HG03159 (cell line): ENCODE data around the gene DAPK2.
"Not testable (repeated sequence)": the region's sequence is repeated elsewhere in the genome, so short reads cannot be mapped to it uniquely, and the experiment has no call there.

ENCODE experiments used
- ATAC-seq: cut with Tn5 transposase; IDR thresholded peaks from one replicate; pipeline ENCODE4 v1.9.1; 2021; ENCODE audit warnings: mild to moderate bottlenecking, moderate library complexity; ENCODE audit not compliant: unreplicated experiment

Gene DAPK2

DNA sequence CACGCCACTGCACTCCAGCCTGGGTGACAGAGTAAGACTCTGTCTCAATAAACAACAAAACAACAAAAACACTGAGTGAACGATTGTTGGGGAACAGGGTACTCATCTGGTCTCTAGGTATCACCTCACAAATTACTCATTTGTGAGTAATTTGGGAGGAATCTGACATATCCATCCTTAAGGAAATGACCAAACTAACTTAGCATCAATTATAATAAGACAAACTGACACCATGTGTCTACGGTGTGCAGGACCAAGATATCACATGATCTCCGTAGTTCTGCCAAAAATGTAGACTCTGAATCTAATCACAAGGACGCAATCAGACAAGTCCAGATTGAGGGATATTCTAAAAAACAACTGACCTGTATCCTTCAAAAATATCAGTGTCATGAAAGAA lies 12.0 kb upstream of the DAPK2 start:
- ATAC-seq = no peak

DNA sequence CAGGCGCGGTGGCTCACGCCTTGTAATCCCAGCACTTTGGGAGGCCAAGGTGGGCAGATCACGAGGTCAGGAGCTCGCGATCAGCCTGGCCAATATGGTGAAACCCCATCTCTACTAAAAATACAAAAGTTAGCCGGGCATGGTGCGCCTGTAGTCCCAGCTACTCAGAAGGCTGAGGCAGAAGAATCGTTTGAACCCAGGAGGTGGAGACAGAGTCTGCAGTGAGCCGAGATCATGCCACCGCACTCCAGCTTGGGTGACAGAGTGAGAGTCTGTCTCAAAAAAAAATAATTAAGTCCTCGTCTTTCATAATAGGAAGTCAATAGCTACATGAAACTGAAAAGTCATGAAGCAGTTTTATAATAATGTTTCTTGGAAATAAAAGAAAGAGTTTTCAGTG lies 7.4 kb upstream of the DAPK2 start:
- not testable (repeated sequence) for ATAC-seq

DNA sequence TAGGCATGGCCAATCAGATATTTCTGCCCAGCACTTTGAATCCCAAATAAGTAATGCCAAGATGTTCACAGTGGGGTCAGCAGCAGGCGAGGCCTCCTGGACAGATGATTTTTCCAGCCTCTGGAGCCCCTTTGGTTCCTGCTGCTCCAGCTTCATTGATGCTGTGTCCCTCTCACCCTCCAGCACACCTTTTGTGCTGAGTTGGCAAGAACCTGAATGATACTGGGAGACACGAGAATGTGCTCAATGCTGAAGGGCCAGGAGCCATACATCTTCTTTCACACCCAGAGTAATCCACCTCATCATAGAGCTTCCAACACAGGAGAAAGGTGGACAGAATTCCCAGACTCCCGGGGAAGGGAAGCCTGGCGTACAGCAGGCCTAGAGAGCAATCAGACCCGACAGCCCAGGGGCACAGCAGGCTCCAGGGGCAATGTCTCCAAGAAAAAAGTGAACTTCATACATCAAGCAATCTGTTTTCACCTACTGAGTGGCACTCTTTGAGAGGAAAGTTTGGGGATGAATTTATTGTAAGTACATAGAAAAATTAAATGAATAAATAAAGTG lies 6.7 kb upstream of the DAPK2 start:
- ATAC-seq = no peak

DNA sequence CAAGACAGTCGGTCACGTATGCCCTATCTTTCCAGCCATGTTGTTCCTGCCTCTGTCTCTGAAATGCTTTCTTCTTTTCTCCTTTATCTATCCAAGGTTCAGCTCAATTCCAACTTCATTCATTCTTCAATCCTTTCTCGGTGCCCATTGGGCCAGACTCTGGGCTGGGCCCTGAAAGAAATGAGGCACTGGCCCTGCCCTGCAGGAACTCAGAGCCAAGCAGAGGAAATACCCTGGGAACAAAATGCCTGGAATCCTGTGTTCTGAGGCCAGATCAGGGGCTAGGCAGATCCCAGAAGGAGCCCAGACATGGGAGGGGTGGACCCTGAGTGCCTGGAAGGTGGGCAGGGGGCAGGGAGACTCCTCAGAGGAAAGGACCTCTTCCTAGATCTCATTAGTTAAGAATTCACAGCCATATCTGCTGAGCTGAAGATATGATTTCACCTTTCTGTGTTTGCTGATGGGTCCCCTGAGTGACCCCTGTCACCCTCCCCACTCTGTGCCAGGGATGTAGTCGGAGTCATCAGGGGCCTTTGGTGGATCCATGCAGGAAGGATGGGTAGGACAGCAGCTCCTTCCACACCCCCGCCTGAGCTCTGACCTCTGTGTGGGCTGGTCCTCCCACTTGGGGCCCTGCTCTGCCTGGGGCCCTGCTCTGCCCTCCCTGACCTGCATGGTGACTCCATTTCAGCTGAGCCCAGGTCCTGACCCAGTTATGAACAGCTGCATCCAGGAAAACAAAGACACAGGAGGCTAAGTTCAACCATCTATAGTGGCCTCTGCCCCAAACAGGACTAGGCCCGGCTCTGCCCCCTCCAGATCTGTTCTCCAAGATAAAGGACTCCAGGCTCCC lies 5.3 kb upstream of the DAPK2 start:
- ATAC-seq = no peak

DNA sequence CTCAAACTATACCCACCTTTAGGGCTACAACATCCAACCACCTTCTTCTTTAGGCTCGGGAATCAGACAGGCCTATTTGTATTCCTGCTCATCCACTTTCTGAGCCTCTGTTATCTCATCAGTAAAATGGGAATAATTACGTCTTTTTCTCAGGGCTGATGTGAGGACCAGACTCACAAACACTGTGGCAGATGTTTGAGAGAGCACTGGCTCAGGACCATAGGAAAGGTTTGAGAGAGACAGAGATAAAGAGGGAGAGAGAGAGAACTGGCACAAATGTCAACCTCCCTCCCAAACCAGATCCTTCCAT lies 4.8 kb upstream of the DAPK2 start:
- no peak for ATAC-seq

DNA sequence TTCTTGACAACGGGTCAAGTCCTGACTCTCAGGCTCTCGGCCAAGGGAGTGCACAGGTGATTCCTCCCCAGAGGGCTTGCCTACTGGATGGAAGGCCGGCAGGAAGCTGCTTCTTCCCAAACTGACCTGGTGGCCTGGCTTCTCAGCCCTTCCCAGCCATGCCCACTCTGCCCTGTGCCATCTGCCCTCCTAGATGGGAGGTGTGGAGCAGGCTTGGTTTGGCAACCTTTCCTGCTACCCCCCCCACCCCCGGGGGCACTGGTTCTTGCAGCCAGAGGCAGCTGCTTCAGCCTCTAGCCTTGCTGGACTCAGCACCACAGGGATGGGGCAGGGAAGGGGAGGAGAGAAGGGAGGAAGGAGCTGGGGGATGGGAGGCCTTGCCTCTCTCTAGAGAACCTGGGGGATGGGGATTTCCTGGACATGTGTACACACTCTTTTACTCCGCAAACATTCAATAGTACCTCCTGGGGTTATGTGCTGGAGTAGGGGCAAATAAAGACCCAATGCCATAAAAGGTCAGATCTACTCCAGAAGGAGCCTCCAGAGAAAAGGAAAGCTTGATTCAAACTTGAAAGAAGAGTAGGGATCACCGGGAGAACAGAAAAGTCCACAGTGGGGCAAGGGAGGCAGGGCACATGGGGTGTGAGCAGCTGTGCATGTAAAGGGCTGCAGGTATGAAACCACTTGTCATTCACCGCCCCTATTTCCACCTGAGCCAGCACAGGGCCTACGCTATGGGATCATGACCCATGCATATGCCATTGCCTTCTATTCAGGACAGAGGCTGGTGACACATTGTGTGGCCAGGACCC lies 4.2 kb upstream of the DAPK2 start:
- ATAC-seq = no peak

DNA sequence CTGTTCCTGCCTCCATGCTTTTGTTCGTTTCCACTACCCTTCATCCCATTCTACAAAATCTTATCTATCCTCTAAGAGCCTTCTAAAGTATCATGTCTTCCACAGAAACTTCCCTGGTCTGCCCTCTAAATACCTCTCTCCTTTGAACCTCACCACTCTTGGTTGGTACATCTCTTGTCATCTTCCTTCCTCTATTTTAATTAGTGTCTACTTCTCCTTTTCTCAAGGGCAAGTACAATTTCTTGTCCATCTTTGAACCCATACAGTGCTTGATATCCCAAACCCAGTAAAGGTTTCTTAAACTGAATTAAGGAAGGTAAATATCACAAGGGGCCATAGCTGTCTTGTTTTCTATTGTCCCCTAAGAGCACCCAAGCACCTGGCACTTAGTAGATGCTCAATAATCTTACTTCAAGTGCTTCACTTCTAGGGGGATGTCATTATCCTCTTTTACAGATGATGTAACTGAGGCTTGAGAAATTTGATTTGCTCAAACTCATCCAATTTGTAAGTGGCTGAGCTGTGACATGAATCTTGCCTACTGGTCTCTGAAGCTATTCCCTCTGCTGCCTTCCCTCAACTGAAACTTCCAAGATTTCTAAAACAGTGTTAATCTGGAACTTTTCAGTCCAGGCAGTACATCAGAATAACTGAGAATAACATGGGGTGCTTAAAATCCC lies 2.6 kb upstream of the DAPK2 start:
- no peak for ATAC-seq

DNA sequence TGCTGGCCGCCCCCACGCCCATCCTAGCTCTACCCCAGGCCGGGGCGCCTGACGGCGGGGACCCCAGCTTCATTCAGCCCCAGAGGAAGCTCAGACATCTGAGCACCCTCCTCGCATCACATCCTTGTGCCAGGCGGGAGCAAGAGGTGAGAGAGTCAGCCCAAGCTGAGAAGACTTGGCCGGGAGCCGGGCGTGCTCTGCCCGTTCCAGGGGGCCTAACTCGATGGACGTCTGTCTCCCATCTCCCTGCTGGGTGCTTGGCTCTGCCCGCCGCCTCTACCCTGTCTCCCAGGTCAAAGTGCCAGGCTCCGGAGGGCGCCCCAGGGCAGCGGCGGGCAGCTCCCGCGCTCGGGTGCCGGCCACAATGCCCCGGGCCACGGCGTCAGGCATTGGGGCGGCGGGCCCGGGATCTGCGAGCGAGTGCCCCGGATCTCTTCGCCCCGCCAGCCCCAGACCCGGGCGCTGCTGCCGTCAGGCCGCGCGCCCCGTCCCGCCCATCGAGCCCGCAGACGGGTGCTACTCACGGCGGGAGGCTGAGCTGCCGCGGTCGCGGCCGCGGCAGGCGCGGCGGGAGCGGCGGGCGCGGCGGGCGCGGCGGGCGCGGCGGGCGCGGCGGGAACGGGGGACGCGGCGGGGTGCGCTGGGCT lies 388 bp downstream of the DAPK2 start:
- no peak for ATAC-seq

DNA sequence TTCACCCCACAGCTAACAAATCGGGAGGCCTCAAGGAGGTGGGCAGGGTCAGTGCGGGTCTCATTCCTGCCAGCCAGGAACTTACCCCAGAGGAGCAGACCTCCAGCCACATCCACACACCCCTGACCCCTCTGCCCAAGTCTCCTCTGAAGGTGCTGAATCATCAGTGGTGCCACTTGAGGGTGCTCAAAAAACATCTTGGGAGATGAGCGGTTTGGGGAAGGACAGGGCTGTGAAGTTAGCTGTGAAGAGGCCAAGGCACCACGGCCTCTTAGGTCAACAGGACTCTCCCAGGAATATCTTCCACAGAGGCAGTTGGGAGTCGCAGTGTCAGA lies 1.2 kb downstream of the DAPK2 start:
- no peak for ATAC-seq

DNA sequence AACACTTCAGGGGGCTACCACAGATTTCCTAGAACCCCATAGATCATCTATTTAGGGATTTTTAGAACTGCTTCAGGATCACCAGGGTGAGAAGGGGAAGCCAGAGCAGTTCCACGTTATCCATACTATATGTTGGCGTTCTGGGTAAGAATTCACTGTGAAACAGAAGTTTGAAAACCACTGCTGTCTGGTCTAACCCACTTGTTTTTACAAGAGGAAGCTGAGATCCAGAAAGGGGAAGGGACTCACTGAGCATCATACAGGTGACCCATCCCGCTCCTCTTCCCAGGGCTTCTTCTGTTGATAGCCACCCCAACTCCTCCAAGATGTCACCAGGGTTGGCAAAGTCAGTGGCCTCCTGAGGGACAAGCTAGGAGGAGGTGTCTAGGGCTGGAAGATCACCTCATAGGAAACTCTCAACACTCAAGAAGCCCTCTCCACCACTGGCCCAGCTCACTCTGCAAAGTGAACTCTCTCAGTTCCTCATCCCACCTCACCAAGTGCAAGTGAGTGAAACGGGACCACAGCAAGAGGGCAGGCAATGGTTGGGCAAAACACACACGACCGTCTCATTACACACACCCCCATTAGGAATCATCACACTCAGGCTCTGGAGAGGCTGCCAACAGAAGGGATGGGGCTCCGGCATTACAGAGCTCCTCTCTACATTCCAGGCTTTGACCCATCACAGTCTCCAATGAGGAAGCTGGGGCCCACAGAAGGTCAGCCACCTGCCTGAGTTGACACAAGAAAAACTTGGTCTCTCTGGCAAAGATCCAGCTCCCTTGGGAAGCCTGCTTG lies 1.8 kb downstream of the DAPK2 start:
- peak; percentile 69 for ATAC-seq

DNA sequence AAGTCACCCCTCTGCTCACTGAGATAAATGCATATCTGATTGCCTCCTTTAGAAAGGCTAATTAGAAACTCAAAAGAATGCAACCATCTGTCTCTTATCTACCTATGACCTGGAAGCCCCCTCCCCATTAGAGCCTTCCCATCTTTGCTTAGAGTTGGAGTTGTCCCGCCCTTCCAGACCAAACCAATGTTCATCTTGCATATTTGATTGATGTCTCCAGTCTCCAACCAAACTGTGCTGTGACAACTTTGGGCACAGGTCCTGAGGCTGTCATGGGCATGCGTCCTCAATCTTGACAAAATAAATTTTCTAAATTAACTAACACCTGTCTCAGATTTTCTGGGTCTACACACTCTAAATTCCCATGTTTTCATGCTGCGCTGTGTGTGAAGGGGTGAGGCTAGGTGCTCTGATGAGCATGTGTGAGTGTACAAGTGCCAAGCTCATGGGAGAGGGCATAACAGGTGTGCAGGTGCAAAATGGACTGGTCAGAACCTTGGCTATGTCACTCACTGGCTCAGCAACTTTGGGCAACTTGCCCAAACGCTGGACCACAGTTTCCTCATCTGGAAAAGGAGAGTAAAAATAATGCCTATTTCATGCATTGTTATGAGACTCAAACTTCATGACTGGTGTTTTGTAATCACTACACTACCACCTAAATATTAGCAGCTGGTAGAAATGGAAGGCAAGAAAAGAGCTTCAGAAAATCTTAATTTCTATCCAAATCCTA lies 7.2 kb downstream of the DAPK2 start:
- ATAC-seq = no peak

DNA sequence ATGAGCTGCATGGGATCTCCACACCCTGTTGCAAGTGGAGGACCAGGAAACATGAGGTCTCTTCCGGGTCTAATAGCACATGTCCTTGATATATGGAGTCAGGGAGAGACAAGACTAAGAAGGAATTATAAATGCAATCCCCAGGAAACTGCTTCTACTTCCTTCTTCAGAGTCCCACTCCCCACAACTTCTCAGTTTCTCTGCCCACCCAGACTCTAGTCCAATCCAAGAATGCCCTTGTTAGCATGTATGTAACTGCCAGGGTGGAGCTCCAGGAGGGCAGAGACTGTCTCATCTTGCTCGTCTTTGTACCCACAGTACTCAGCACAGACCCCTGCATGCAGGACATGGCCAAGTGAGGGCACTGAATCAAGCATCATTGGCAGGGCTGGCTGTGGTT lies 8.3 kb downstream of the DAPK2 start:
- no peak for ATAC-seq

DNA sequence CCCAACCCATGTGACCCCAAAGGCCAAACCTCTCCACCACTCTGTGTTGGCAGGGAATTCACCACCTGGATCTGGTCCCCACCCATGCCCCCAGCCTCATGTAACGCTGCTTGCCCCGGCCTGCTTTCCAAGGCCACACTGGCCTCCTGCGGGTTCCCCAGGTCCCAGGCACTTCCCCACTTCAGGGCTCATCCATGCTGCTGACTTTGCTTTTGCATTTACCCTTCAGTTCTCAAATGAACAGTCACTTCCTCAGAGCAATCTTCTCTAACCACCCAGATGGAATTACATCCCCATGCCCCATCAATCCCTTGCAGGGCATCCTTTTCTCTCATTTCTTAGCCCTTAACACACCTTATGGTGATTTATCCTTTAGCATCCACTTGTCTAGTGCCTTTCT lies 9.2 kb downstream of the DAPK2 start:
- no peak for ATAC-seq

DNA sequence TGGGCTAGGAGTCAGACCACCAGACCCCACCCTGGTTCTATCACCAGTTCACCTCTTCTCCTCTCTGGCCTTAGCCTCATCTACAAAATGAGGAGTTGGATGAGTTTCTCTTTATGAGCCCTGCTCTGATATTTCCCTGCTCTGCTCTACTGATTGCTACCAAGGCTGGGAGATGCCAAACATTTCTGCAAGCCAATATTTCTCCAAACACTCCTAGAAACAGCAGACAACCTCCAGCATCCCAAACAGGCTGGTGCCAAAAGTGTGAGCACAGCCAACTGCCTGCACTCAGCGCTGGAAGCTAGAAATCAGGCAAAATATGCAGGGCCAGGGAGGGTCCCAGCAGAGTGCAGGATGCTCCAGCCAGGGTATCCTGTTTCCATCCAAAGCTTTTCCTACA lies 10.8 kb downstream of the DAPK2 start:
- ATAC-seq = no peak

DNA sequence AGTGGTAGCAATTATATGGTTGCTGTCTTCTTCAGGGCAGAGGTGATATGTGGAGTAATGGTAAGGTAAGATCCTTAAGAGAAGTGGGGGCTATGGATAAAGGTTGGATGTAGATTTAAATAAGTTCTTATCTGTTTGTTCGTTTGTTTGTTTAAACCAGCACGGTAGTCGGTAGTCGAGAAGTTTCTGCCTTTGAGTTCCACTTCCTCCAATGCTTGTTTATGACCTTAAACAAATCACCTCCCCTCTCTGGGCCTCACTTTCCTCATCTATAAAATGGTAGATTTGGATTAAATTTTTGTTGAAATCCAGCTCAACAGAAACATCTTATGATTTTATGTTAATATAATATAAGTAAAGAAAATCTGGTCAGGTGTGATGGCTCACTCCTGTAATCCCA lies 11.8 kb downstream of the DAPK2 start:
- no peak for ATAC-seq

DNA sequence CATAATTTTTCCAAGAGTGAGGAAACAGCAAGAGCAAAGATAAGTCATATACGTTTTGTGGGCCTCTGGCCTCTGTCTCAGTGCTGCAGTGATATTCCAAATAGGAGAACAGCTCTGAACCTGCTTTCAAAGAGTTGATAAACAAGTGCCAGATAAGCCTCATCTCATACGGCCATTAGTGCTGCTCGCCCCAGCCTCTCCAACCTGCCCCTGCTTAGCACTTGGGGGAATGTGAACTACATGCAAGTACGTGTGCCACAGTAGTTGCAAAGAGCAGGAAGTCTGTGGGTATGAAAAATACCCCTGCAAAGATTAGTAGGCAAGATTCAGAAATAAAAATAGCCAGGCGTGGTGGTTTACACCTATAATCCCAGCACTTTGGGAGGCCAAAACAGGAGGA lies 14.0 kb downstream of the DAPK2 start:
- ATAC-seq = no peak

DNA sequence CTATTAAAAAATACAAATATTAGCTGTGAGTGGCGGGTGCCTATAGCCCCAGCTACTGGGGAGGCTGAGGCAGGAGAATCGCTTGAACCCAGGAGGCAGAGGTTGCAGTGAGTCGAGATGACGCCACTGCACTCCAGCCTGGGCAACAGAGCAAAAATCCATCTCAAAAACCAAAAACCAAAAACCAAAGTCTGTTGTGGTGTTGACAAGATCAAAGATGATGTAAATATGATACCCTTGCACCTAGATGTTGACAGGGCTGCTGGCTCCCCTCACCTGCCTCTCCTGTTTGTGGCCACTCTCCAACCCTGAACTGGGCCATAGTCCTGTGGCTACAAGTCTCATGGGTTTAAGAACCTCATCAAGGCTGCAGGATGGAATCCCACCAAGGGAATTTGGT lies 16.2 kb downstream of the DAPK2 start:
- ATAC-seq = no peak

DNA sequence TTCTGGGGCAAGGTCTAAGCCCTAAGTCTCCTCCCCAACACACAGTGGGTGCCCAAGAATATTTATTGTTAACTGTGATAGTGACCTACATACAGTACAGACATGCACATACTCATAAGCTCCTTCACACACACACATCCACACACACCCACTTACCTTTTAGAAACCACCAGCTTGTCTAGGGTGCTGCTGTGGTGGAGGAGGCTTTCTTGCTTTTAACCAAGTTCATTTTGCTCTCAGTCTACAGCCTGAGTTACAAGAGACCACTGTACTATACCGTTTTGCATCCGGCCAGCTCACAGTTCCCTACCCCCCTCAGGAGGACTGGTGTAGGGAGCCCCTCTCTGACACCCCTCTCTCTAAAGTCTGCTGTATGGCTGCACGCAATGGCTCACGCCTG lies 16.7 kb downstream of the DAPK2 start:
- ATAC-seq = no peak

DNA sequence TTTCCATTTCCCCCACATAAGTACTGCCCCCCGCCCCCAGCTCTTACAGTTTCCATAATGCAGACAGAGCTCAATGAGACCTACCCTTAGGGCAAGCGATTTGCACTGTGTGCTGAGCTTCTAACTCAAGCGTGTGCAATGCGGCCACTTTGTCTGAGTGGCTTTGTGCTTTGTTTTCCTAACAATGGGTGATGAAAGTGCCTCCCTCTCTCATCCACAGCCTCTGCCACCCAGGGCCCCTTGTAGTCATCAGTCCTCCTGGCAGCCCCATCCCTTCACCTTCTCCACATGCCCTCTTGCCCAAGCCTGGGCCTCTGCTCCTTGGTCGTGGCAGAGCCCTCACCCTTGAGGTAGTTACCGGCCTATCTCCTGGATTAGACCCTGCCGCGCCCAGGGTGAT lies 17.2 kb downstream of the DAPK2 start:
- ATAC-seq = no peak

DNA sequence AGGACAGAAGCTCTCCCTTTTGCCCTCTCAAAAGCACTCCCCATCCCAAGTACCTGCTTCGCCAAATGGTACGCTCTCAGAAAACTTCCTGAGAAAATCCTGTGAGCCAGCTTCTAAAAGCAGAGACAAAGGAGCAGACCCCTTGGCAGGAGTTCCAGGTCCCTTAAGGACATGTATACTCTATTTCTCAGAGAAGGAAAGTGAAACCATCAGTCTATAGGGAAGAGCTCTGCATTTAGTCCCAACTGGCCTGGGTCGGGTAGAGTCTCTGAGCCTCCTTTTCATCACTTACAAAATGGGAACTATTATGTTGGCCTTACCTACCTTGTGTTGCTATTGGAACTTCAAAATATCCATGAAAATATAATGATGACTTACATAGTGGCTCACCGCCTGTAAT lies 19.7 kb downstream of the DAPK2 start:
- ATAC-seq = no peak
